Measurements from ENCODE around the gene NNMT.

NNMT gene

GRCh38 chr11:114295676-114296604, at the start of gene NNMT:
Gene NNMT, plus strand, starts transcription at chr11:114296399. Its CDS starts 158 bp downstream, at chr11:114296557.
- no peak for DNase-seq

- DNase-seq = no peak
These were observed 49.0 kb upstream of the NNMT start for GRCh38 chr11:114247070-114247789.

- DNase-seq = no peak
These were observed 46.0 kb upstream of the NNMT start for GRCh38 chr11:114250180-114250579.

- no peak for DNase-seq
These were observed 45.0 kb upstream of the NNMT start for GRCh38 chr11:114250993-114251814.

- DNase-seq = no peak
These were observed 44.3 kb upstream of the NNMT start for GRCh38 chr11:114251815-114252337.

GRCh38 chr11:114252767-114253166, 43.4 kb upstream of the NNMT start:
- no peak for DNase-seq

- DNase-seq = no peak
These were observed 42.4 kb upstream of the NNMT start for GRCh38 chr11:114253771-114254170.

GRCh38 chr11:114254571-114255146, 41.5 kb upstream of the NNMT start:
- no peak for DNase-seq

- no peak for DNase-seq
These were observed 40.9 kb upstream of the NNMT start for GRCh38 chr11:114255289-114255688.

GRCh38 chr11:114256176-114256966, 39.8 kb upstream of the NNMT start:
- no peak for DNase-seq

GRCh38 chr11:114256967-114257286, 39.3 kb upstream of the NNMT start:
- DNase-seq = no peak

GRCh38 chr11:114257621-114258558, 38.3 kb upstream of the NNMT start:
- no peak for DNase-seq

- DNase-seq = no peak
These were observed 37.5 kb upstream of the NNMT start for GRCh38 chr11:114258696-114259095.

GRCh38 chr11:114259124-114259526, 37.1 kb upstream of the NNMT start:
- no peak for DNase-seq

- DNase-seq = no peak
These were observed 36.6 kb upstream of the NNMT start for GRCh38 chr11:114259551-114259983.

- no peak for DNase-seq
These were observed 36.1 kb upstream of the NNMT start for GRCh38 chr11:114260077-114260476.

GRCh38 chr11:114260483-114260882, 35.7 kb upstream of the NNMT start:
- DNase-seq = no peak

- DNase-seq = no peak
These were observed 34.4 kb upstream of the NNMT start for GRCh38 chr11:114261791-114262190.

- no peak for DNase-seq
These were observed 33.3 kb upstream of the NNMT start for GRCh38 chr11:114262681-114263512.
